Neural progenitor cell (in vitro differentiated cells): Measurements from ENCODE around the gene NEO1.

Experiments used
- CTCF ChIP-seq: fragments of 200-600 bp; sonication (generic); IDR thresholded peaks from 2 replicates; pipeline ENCODE4 v1.5.1; 2017; ENCODE audit warnings: antibody characterized with exemption, mild to moderate bottlenecking
- EZH2 ChIP-seq: fragments of 200-600 bp; sonication (generic); IDR thresholded peaks from 2 replicates; pipeline ENCODE4 v1.6.1; 2017; ENCODE audit warnings: antibody characterized with exemption, mild to moderate bottlenecking, moderate library complexity
- EZH2phosphoT487 ChIP-seq: fragments of 200-600 bp; sonication (generic); IDR thresholded peaks from 2 replicates; pipeline ENCODE4 v1.6.1; 2017; ENCODE audit warnings: antibody characterized with exemption

GRCh38 chr15:73233623-73234022, 181.4 kb downstream of the NEO1 start:
- no peak for TF ChIP-seq CTCF
- no peak for TF ChIP-seq EZH2phosphoT487
- no peak for TF ChIP-seq EZH2
